H54 (cell line): ENCODE measurements around the gene ASTN1.

Experiments used
- DNase-seq: peaks from one replicate; pipeline ENCODE4 v3.0.0; 2011; ENCODE audit warnings: low spot score, mixed read lengths; ENCODE audit not compliant: insufficient read length
- FAIRE-seq: peaks from 3 replicates; lab custom pipeline; 2011; peaks lifted over from hg19 to GRCh38; lab: Jason Lieb, UNC
- POLR2A ChIP-seq: IDR thresholded peaks from 2 replicates; pipeline ENCODE4 v1.6.1; 2011; ENCODE audit warnings: low read depth, mild to moderate bottlenecking, low read length

ASTN1 gene

DNA sequence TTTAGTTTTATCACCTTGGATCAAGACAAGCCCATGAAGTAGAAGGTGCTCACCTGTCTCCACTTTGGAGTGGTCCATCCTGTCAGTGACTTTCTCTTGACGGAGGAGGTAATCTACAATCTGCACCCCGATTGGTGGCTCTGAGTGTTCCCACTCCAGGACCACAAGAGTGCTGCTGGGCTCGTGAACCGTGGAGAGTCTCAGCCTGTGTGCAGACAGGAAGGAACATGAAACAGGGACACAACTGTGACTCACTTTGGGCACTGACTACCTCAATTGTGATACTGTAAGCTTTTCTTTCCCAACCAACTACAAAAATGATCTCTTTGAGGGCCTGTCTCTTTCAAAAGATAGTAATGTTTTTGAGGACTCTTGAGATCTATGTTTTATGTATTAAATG lies 280.2 kb downstream of the ASTN1 start:
- FAIRE-seq (no peak), DNase-seq (no peak)
- TF ChIP-seq POLR2A, result no peak

DNA sequence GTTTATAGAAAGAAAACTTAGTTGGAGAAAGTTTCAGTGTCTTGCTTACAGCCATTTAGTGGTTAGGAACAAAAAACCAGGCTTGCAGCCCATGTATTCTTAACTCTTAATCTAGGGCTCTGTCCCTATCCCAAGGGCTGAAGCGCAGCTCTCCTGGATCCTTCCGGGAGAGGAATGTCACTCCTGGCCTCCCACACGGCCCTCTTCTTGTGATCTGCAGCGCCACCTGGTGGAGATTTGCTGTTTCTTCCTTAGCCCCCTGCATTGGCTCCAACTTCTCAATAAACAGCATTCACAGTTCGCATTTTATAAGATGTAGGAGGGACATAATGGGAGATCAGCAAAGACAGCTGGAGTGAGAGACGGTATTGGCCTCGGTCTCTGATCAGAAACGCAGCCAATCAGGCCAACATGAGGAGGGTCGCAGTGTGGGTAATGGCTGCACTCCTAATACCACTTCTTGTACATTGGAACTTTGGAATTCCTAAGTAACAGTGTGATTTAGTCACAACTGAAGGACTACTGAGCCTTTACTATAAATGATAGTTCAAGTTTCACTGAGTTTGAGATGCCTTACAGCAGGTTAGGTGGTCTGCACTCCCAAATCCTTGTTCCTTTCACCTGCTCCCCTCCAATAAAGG lies 283.4 kb downstream of the ASTN1 start:
- DNase-seq (peak; percentile 65), FAIRE-seq (no peak)
- TF ChIP-seq POLR2A, result no peak

DNA sequence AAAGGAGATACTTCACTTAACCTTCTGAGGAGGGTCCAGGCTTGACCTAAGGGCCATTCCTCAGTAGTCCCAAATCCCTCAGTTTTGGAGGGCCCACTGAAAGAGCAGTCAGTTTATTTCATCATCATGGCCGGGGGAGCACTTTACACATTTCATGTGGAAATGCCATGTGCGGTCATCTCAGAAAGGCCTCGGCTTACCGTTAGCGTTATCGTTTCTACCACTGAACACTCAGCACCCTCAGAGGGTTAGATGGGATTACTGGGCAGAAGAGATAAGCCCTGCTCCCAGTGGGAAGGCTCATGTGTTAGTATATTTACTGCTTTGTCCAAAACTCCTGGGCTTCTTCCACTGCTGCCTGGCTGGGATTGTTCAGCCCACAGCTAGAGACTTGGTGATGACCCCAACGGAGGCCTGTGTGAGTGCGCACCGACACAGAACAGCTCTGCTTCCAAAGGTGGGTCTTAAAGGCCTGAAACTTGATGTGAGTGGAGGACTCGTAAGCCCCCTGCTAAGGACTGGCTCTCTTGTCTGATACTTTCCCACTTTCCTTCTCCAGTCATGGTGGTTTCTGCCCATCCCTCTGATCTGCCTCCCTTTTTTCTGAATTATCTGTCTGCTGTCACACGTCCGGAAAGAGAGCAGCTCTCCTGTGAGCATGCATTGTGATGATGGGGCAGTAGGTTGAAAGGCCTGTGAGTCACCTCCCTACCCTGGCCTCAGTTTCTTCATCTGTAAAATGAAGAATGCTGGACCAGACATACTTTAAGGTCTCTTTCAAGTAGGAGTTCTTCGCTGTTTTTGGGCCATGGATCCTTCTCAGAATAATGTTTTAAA lies 284.5 kb downstream of the ASTN1 start:
- FAIRE-seq (no peak), DNase-seq (no peak)
- no peak for TF ChIP-seq POLR2A

DNA sequence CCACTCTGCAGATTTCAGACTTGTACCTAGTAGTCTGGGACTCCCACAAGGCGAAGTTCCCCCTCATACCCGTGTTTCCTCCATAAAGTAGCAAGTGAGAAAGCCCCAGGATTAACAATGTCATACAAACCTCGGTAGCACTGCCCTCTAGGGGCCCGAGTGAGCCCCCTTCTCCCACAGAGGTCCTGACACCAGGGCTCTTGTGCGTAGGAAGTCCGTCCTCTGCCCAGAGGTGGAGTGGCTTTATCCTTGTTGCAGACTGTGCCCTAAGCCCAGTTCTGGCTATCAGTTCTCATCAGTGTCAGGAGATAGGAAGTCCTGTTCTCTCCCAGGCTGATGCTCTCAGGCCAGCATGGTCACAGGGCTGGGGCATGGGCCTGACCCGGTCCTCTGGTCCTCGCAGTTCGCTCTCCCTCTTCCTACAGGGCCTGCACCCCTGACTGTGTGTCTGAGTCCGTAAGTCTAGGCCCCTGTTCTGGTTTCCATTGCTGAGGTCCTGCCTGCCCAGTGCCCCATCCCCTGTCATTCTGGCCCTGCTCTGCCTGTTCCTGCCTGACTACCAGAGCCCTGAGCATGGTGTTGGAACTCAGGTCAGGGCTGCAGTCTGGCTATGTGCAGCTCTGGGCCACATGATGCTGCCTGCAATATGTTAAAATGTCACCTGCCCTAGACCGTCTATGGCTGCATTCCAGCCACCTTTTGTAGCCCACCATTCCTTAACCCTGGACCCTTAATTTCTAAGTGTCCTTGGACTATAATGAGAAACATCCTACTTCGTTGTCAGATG lies 285.6 kb downstream of the ASTN1 start:
- FAIRE-seq, result no peak
- no peak for DNase-seq
- TF ChIP-seq POLR2A, result no peak

DNA sequence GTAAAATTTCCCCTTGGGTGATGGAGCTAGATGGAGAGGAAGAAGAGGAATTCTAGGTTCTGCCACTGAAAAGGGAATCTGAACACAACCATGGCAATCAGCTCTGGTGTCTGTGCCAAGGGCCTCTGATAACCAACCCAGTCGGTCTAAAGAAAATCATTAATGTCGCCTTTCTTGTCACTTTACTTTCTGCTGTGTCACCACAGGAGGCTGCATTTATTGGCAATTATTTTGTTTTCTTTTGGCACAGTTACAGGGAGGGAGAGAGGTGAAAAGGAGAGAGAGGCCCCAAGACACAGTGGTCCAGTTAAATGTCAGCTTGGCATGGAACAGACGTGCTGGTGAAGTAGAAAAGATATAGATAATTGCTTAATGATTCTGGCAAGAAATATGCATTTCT lies 287.0 kb downstream of the ASTN1 start:
- no peak for FAIRE-seq
- TF ChIP-seq POLR2A, result no peak

DNA sequence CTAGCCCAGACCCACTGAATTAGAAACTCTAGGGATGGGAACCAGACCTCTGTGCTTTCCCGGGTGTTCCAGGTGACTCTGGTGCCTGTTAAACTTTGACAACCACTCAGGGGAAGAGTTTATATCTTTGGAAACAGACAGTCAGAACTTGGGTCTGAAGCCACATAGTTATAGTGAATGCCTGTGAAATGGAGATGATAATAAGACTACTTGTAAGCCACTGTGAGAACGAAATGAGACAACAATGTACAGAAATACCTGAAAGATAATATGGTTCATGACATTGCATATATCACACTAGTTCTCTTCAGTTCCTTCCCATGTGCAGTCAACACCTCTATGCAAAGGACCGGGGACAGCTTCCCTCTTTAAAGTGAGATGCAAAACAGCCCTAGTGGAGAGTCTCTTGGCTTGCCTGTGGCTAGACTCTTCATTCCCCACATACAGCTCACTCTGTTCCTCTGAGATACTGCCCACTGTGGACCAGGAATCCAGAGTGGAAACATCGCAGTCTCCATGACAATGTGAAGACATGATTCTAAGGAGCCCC lies 287.5 kb downstream of the ASTN1 start:
- no peak for FAIRE-seq
- TF ChIP-seq POLR2A, result no peak

More for the DNA sequence above, 287.0 kb downstream of the ASTN1 start:
- no peak for DNase-seq

DNA sequence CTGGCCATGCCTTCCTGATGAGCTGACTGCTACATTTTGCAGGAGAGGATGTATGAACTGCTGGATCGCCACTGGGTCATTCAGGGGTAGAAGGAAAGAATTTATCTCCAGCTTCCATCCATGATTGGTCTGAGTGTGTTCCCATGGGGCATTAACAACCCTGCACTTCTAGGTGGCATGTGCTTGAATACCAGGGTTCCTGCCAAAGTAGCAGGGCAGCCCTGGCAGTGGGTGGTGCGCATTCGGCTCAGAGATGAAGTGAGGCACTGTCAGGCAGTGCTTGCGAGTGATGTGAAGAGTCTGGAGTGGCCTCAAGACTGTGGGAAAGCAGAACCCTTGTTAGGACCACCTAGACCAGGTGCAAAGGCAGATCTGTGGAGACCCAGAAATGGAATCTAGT lies 294.9 kb downstream of the ASTN1 start:
- no peak for DNase-seq
- no peak for FAIRE-seq
- TF ChIP-seq POLR2A, result no peak

More for the DNA sequence above, 287.5 kb downstream of the ASTN1 start:
- no peak for DNase-seq

DNA sequence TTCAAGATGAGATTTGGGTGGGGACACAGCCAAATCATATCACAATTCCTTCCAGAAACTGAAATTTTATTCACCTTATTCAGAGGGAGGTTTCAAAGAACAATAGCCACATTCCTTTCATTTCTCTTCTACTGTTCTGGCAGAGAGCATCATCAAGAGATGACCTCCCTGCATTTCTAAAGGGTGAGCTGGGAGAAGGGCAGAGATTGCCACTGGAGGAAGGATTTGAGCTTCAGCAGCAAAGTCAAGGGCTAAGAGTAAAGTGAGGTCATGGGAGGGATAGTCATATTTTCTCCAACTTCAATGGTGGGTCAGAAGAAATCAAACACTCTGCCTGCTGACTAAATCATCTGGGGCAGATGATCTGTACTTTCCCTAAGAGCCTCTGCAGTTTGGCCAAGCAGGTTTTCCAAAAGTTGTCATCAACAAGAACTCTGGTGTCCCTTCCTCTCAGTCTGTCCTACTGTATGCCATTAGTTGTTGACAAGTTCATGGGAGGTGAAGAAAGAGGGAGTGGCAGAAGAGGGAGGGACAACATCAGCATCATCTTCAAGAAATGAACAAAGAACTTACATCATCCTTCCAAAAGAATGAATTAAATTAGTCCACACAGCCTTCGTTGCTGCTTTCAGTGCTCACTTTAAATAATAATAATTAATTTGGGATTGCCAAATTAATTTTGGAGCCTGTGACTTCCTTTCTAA lies 298.3 kb downstream of the ASTN1 start:
- no peak for TF ChIP-seq POLR2A
- DNase-seq, result no peak
- FAIRE-seq, result no peak

DNA sequence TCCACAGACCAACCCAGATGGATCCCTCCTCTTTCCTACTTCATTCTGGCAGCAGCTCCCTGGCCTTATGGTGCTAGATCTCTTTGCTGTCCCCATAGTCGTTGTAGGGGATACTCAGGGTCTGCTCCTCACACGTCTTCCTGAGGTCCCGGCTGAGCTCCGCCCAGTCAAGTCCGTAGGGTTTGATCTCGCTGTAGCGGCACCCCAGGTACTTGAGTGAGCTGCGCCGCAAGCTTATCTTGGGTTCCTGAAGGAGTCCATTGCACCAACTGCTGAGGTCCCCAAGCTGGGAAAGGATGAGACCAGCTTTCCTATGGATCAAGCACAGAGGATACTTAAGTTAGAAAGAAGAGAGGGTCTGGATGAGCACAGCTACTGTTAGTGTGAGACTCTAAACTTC lies 300.3 kb downstream of the ASTN1 start:
- DNase-seq (no peak), FAIRE-seq (no peak)
- no peak for TF ChIP-seq POLR2A

DNA sequence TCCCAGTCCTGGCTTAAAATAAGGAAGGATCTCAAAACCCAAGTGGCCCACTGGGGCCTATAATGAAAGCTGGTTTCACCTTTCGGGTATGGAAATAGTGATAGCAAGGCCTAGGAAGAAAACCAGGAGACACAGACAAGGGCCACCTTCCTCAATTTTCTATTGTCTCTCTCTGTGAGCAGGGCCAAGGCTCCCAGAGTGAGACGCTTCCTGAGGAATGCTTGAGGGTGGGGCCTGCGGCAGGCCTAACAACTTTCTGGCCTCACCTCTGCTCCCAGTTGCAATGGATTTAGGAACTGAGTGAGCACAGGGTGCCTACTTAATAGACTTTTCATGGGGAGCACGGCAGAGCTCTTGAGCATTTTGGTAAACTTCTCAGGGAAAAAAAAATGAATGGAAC lies 300.9 kb downstream of the ASTN1 start:
- no peak for TF ChIP-seq POLR2A
- no peak for FAIRE-seq

DNA sequence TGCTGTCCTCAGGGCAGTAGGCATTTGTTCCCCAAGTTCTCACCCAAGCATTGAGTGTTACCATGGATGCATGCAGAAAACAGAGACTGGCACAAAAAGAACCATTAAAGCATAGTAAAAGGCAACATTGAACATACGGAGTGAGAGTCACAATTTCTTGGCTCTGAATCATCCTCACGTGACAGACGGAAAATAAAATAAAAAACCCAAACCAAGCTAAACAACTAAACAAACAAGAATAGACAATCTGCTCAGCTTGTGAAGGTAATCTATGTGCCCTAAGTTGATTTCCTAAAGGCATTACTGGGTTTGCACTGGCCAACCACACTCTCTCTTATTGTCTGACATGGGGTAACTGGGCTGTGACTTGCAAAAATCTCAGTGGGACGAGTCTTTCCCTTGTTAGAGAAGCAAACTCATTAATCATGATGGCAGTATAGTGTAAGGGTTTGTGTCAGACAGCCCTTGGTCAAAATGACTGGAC lies 306.0 kb downstream of the ASTN1 start:
- no peak for FAIRE-seq
- no peak for TF ChIP-seq POLR2A

More for the DNA sequence above, 300.9 kb downstream of the ASTN1 start:
- DNase-seq, result no peak

DNA sequence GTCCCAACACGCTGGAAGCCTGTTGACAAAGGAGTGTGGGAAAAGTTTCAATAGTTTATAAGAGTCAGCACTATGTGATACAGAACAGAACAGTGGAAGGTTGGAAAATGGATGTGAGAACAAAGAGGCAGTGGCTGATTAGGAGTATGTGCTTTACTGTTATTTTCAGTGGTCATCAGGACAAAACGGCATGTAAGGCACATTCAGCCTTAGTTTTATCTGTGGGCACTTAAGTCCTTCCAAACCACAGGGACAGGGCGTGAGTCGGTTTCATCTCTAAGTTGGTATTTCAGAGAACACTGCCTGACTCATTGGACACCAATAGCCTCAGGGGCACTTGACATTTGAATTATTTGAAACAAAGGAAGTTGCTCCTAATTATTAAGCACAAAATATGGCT lies 306.9 kb downstream of the ASTN1 start:
- DNase-seq (no peak), FAIRE-seq (no peak)
- no peak for TF ChIP-seq POLR2A

More for the DNA sequence above, 306.0 kb downstream of the ASTN1 start:
- no peak for DNase-seq
